C1 segment of cervical spinal cord (tissue), 14 donors: ENCODE results near the gene MTCH2.
"Not testable (repeated sequence)": the region's sequence is repeated elsewhere in the genome, so short reads cannot be mapped to it uniquely, and the experiment has no call there.

ENCODE experiments used
- DNase-seq, 14 donors: peaks; one replicate each; lab custom pipeline; 2025; lab: John Stamatoyannopoulos, UW

Gene MTCH2

DNA sequence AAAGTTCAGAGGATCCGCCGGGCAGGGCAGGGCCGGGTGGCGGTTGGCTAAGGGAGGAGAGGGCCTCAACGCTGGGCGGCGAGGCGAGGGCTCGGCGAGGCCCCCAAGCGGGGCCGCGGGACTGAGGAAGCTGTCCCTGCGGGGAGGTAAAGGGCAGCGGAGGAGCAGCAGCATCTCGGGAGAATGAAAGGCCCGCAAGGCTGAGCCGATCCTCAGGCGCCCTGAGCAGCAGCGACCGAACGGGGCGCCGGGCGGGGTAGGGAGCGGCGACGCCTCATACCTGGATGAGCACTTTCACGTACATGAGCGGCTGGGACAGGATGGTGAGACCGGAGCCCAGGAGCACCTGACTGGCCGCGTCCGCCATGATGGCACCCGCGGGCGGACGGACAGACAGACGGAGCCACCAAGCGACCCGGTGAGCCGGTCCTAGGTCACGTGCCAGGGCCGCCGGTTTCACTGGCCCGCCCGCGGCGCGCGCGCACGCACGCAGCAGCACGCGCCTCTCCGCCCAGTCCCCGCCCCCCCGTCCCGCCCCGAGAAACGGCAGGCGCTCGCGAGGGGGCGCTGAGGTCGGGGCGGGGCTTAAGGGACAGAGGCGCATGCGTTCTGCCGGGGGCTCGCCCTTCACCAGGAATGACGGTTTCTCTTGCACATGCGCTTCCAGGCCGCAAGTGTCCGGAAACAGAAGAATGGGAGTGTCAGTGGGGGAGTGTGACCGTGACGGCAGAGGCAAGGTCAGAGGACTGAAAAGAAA, at the start of gene MTCH2:
MTCH2 (minus strand) TSS at position 461 of the 757 bp plus-strand sequence; CDS start at position 367, 94 bp downstream.
- peak; percentile 71 to 97 (median 95) for DNase-seq

DNA sequence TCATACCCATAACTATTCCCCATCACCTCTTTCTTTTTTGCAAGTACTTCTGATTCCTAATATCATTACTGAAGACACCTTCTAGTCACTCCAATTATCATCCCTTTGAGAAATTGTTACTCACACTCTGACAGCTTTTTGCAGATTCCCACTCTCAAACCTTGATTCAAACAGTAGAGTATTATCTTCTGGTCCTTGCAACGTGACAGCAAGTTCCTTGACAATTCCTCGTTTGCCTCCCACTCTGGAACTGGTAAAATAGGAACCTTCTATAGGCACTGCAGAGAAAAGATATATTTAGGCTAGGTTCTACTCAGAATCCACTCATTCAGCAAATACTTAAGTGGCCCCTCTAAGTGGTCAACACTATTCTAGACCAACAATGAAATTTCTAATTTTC, 49.6 kb upstream of the MTCH2 start:
- no peak for DNase-seq

DNA sequence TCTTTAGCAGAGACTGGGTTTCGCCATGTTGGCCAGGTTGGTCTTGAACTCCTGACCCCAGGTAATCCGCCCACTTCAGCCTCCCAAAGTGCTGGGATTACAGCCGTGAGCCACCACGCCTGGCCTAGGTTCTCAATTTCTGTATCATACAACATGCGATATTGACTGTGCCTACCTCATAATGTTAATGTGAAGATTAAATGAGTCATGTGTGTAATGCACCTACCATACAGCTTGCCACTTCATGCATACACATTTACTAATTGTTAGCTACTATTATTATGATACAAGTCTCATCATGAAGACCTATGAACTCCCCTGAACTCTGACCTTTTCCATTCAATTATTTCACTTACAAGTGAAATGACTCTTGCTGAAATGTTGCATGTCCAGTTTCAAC, 47.1 kb upstream of the MTCH2 start:
- no peak for DNase-seq

DNA sequence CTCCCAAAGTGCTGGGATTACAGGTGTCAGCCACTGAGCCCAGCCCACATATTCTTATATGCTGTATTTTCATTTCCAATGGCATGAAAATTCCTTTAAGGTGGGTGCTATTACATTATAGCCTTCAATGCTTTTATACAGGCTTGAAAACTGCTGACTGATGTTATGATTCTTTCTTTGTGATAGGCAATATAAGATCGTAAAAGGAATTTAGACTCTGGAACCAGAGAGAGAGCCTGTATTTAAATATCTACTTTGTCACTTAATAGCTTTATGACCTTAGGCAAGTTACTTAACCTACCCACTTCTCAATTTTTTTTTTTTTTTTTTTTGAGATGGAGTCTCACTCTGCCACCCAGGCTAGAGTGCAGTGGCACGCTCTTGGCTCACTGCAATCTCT, 46.6 kb upstream of the MTCH2 start:
- no peak for DNase-seq

DNA sequence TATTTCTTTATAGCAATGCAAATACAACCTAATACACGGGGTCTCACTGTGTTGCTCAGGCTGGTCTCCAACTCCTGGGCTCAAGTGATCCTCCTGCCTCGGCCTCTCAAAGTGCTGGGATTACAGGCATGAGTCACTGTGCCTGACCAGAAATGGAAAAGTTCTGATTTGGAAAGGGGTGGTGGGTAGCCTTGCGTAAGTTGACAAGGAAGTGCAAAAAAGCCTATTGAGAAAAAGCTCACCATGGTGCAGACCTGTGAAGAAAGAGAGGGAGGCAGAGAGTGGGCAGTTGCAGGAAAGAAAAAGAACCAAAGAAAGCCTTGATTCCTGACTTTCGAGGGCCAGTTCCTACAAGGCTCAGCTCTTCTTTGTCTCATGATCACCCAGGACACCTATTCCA, 45.8 kb upstream of the MTCH2 start:
- DNase-seq = peak in 1 of 14 donors; percentile 3

DNA sequence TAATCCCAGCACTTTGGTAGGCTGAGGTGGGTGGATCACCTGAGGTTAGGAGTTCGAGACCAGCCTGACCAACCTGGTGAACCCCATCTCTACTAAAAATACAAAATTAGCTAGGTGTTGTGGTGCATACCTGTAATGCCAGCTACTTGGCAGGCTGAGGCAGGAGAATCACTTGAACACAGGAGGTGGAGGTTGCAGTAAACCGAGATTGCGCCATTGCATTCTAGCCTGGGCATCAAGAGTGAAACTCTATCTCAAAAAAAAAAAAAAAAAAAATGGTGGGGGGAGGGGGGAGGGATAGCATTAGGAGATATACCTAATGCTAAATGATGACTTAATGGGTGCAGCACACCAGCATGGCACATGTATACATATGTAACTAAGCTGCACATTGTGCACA, 44.3 kb upstream of the MTCH2 start:
- not testable (repeated sequence) for DNase-seq

DNA sequence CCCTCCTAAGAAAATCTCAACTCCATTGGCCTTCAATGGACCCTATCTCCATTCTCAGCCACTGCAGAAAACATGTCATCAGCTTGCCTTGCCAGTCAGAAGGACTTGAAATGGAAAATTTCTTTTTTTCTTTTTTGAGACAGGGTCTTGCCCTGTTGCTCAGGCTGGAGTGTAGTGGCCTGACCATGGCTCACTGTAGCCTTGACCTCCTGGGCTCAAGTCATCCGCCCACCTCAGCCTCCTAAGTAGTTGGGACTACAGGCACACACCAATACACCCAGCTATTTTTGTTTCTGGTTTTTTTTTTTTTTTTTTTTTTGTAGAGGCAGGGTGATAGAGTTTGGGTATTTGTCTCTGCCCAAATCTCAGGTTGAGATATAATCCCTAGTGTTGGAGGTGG, 43.8 kb upstream of the MTCH2 start:
- no peak for DNase-seq

DNA sequence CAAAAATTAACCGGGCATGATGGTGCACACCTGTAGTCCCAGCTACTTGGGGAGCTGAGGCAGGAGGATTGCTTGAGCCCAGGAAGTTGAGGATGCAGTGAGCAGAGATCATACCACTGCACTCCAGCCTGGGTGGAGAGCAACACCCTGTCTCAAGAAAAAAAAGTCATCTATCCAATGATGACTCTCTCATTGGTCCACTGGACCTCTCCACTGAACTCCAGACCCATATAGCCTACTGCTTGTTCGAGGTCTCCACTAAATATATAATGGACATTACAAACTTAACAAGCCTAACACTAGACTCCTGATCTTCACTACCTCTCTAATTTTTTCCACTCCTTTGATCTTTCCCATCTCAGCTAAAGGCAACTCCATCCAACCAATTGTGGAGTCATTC, 33.5 kb upstream of the MTCH2 start:
- DNase-seq = no peak

DNA sequence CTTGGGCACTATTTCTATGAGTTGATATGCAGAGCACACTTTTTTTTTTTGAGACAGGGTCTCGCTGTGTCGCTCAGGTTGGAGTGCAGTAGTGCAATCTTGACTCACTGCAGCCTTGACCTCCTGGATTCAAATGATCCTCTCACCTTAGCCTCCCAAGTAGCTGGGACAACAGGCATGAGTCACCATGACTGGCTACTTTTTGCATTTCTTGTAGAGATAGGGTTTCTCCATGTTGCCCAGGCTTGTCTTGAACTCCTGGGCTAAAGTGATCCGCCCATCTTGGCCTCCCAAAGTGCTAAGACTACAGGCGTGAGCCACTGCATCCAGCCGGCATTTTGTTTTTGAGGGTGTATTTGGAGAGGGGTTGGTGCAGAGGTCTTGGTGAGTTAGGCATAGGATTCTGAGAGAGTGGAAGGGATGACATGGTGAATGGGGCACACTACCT, 29.9 kb upstream of the MTCH2 start:
- no peak for DNase-seq

DNA sequence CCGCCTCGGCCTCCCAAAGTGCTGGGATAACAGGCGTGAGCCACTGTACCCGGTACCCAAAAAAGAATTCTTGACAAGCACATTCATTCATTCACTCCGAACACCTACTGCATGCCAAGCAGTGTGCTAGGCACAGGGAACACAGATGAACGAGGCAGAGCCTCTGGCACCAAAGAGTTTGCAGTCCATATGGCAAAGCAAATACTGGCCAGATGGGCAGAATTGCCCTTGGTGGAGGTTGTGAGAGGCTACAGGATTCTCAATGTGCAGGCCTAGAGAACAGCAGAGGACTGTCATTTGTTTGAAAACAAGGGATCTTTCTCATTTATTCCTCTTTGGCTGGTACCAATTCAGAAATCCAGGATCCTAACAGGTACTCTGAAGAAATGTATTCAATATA, 27.5 kb upstream of the MTCH2 start:
- DNase-seq = peak in 2 of 14 donors; percentile 5 to 90

DNA sequence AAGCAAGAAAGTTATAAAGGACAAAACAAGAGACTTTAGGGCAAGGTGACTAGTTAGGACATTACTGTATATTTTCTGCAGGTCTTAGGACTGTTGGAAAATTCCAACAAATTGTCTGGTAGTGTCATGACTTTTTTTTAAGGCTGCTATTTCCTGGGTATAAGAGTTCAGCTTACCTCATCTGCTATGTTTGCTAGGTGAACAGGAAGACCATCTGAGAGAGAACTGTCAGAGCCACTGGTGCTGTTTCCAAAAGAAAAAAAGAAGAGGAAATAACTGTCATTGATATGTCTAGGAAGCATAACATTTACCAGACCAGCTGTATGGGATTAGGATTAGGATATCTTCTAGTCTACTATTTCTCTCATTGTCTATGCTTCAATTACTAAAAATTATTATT, 26.3 kb upstream of the MTCH2 start:
- peak in 1 of 14 donors; percentile 12 for DNase-seq

DNA sequence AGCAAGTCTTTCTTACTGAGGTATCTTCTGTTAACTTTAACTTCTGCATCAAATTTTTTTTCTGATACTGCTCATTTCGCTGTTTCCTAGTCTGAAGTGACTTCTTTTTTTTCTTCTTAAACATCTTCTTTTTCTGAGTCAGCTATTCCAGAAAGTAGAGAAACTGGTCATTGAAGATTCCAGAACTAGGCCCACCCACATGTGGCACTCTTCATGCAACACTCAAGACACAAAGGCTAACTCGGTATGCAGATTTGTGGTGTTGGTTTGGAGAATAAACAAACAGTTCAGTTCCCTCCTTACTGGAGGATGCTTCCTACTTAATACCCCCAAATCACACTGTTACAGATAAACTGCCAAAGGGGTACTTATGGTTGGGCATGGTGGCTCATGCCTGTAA, 25.2 kb upstream of the MTCH2 start:
- no peak for DNase-seq

DNA sequence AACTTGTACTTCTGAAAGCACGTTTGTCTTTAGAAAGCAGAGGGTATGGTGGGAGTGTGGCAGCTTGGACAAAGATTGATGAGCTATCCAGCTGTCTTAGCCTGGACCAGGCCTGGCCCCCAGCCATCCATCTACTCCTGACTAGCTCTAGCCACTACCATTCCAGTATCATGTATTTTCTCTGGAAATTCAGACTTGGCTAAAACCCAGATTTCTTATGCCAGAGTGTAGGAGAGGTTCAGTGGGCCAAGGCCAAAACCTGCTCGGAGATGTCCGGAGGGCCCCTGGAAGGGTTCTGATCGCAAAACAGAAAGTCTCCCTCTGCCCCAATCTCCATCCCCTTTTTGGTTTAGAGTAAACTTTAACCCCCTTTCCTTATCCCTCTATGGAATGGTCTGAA, 24.8 kb upstream of the MTCH2 start:
- peak in 1 of 14 donors; percentile 16 for DNase-seq

DNA sequence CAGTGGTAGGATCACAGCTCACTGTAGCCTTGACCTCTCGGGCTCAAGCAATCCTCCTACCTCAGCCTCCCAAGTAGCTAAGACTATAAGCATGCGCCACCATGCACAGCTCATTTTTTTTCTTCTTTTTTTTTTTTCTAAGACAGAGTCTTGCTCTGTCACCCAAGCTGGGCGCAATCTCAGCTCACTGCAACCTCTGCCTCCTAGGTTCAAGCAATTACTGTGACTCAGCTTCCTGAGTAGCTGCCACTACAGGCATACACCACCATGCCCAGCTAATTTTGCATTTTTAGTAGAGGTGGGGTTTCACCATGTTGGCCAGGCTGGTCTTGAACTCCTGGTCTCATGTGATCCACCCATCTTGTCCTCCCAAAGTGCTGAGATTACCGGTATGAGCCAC, 22.6 kb upstream of the MTCH2 start:
- not testable (repeated sequence) for DNase-seq

DNA sequence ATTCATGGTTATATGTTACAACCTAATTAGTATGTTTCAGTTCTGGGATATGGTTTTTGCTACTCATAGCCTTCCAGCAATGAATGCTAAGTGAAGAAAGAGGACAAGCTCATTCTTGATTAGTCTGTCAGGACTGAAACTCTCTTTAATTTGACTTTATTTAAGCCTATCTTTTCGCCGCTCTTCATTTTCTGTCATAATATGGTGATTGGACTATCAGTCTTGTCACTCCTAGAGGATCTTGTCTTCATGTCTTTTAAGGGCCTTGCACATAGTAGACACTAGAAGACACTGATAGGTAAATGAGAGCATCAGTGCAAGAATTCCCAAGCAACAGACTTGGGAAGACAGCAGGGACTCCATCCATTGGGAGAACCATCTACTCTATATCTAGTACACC, 18.9 kb upstream of the MTCH2 start:
- DNase-seq = no peak

DNA sequence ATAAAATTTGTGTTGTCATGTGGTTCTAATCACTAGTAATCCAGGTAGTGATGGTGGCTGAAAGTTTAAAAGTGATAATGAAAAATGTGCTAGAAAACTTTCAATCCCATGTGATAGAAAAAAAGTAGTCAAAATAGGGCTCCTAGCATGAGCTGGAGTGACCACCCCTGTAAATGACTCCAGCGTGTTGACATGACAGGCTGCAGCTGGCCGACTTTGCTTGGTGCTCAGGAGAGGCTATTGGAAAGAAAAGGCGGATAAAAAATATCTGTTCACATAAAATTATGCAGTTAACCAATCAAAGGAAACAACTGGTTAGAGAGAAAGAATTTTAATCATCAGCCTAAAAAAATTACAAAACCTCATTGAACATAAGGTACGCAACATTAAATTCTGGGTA, 16.9 kb upstream of the MTCH2 start:
- DNase-seq = no peak

DNA sequence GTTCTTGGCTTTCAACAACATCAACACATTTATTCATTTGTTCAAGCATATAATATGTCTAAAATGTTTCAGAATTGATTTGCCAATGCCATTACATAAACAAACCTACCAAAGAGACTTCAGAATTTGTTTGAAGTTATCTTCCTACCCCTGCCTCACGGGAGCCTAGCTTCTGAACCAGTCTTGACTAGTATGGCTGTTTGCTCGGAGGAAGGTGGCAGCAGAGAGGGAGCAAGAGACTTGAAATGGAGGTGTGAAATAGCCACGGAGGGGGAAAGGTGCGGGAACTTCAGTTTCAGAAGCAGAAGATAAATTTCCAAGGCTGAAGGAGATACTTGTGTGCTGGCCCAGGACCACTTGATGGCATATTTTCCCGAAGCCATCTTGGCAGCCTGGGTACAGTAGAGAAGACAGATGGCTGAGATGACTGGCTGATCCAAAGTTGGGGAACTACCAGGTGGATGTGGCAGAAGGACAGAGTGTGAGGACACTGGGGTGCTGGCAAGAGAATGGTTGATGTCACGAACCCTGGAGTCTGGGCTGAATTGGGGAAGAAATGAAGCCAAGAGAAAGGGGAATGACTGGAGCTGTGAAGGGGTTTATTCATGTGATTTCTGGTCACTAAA, 14.0 kb upstream of the MTCH2 start:
- DNase-seq = peak in 3 of 14 donors; percentile 15 to 97 (median 49)

DNA sequence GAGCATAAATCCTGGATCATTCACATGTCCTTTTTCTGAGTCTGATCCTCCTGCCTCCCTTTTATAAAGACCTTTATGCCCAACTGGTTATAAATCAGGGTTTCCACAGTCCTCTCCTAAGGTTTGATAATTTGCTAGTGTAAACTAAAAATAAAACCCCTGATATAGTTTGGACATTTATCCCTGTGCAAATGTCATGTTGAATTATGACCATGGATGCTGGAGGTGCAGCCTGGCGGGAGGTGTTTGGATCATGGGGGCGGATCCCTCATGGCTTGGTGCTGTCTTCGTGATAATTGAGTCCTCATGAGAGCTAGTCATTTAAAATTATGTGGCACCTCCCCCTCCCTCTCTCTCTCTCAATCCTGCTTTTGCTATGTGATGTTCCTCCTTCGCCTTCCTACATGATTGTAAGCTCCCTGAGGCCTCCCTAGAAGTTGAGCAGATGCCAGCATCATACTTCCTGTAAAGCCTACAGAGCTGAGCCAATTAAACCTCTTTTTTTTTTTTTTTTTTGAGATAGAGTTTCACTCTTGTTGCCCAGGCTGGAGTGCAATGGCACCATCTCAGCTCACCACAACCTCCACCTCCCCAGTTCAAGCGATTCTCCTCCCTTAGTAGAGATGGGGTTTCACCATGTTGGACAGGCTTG, 9.6 kb upstream of the MTCH2 start:
- no peak for DNase-seq

DNA sequence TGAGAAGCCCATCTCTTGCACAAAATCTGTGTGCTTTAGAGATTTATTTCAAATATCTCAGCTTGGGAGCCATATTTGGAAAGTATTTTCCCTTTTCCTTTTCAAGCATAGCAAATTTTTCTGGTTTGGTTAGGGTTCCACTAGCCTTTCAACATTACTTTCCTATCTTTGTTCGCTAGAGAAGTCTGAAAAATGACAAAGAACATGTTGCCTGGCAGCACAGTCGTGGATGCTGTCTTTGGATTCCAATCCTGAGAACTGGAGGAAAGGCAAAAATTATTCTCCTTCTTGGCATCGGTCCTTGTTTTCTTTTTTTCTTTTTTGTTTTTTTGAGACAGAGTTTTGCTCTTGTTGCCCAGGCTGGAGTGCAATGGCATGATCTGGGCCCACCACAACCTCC, 6.9 kb upstream of the MTCH2 start:
- no peak for DNase-seq

DNA sequence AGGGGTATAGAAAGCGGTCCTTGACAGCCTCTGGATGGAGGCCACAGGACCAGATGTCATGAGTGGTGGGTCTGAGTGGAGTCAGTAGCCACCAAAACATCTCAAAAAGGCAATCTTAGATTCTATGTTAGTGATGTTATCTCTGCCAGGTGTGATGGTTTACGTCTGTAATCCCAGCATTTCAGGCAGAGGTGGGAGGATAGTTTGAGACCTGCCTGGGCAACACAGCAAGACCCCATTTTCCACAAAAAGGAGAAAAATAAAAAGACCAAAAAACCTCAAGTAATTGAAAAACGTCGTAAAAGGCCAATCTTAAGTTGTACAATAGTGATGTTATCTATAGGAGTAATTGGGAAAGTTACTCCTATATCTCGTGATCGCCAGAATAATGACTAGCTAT, 3.7 kb upstream of the MTCH2 start:
- no peak for DNase-seq

DNA sequence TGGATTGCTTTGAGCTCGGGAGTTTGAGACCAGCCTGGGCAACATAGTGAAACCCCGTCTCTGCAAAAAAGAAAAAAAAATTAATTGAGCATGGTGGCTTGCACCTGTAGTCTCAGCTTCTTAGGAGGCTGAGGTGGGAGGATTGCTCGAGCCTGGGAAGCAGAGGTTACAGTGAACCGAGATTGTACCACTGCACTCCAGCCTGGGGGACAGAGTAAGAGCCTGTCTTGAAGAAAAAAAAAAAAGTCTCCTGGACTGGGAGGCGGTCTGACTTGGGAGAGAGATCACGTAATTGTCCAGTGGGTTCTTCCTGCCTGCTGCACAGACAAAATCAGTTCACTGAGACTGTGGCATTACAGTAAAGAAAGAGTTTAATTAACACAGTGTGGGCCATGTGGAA, 3.1 kb upstream of the MTCH2 start:
- DNase-seq = no peak

DNA sequence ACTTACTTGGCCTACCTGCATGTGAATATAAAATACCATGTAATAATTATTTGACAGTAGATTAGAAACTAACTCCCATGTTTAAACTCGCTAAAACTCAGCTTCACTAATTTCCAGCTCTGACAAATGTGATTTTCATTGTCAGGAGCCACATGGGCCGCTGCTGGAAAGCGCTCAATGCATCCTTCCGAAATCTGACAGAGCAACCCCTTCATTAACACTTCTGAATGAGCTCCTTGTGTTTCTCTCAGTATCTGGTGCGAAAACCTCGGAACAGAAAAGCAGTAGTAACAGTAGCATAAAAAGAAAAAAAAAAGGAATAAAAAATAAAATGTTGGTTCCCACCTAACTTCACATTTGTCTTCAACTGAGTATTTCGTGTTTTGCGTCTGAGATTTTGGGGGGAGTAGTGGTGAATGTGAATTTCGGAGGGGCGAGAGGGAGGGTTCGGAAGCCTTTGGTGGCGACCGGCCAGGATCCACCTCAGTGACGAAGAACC, 710 bp downstream of the MTCH2 start:
- DNase-seq = peak in 8 of 14 donors; percentile 17 to 60 (median 38)

DNA sequence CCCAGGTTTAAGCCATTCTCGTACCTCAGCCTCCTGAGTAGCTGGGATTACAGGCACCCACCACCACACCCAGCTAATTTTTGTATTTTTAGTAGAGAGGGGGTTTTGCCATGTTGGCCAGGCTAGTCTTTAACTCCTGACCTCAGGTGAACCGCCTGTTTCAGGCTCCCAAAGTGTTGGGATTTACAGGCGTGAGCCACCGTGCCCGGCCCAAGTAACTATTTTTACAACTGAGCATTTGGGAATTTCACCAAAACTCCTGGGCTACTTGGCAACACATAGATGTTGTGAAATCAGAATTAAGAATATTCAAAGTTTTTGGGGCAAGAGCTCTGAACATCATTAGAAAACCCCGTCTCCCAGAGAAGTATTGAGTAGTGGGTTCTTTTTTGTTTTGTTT, 1.9 kb downstream of the MTCH2 start:
- DNase-seq = not testable (repeated sequence)
